ENCODE results near the gene JARID2.

Gene JARID2

GRCh38 chr6:15366003-15366535, 120.2 kb downstream of the JARID2 start:
- in situ Hi-C loops (cut with HindIII; ENCODE audit: low sequenced_read_pairs), result no loop called here
- no peak overlapping the region for H3K4me3 ChIP-seq (ENCODE audit: low read depth, low read length)
- DNase-seq (ENCODE audit: low read depth, low spot score), result no peak

GRCh38 chr6:15366879-15367278, 121.0 kb downstream of the JARID2 start:
- in situ Hi-C loops (cut with HindIII; ENCODE audit: low sequenced_read_pairs), result no loop called here
- H3K4me3 ChIP-seq (ENCODE audit: low read depth, low read length), result no peak overlapping the region
- no peak for TF ChIP-seq CTCF (IDR thresholded peaks at IDR 0.05; ENCODE audit: low read depth, low read length)
- no peak for DNase-seq (ENCODE audit: low read depth, low spot score)

More at GRCh38 chr6:15366003-15366535, 120.2 kb downstream of the JARID2 start:
- TF ChIP-seq CTCF (IDR thresholded peaks at IDR 0.05; ENCODE audit: low read depth, low read length), result no peak

- in situ Hi-C loops (cut with HindIII; ENCODE audit: low sequenced_read_pairs), result no loop called here
- no peak for TF ChIP-seq CTCF (IDR thresholded peaks at IDR 0.05; ENCODE audit: low read depth, low read length)
- no peak for DNase-seq (ENCODE audit: low read depth, low spot score)
- H3K4me3 ChIP-seq (ENCODE audit: low read depth, low read length), result no peak overlapping the region
Measured at GRCh38 chr6:15368186-15368585, 122.3 kb downstream of the JARID2 start.

GRCh38 chr6:15368873-15369272, 123.0 kb downstream of the JARID2 start:
- in situ Hi-C loops (cut with HindIII; ENCODE audit: low sequenced_read_pairs), result no loop called here
- no peak for TF ChIP-seq CTCF (IDR thresholded peaks at IDR 0.05; ENCODE audit: low read depth, low read length)
- DNase-seq (ENCODE audit: low read depth, low spot score), result no peak
- H3K4me3 ChIP-seq (ENCODE audit: low read depth, low read length), result no peak overlapping the region

- no peak for DNase-seq (ENCODE audit: low read depth, low spot score)
- TF ChIP-seq CTCF (IDR thresholded peaks at IDR 0.05; ENCODE audit: low read depth, low read length), result no peak
- in situ Hi-C loops (cut with HindIII; ENCODE audit: low sequenced_read_pairs), result no loop called here
- H3K4me3 ChIP-seq (ENCODE audit: low read depth, low read length), result no peak overlapping the region
Measured at GRCh38 chr6:15369838-15370237, 124.0 kb downstream of the JARID2 start.

- no peak for TF ChIP-seq CTCF (IDR thresholded peaks at IDR 0.05; ENCODE audit: low read depth, low read length)
- no peak for DNase-seq (ENCODE audit: low read depth, low spot score)
- H3K4me3 ChIP-seq (ENCODE audit: low read depth, low read length), result no peak overlapping the region
- in situ Hi-C loops (cut with HindIII; ENCODE audit: low sequenced_read_pairs), result no loop called here
Measured at GRCh38 chr6:15370733-15371671, 125.1 kb downstream of the JARID2 start.
